Measurements from ENCODE around the gene GORASP1. TPM values are rescaled to one million over a fixed set of nuclear protein-coding genes. Genes with fewer than 3 reads are reported as not detected.

The GORASP1 gene
- polyA plus RNA-seq, 1 donor (not counting 4 experiments of a cell fraction or from before 2014, with no cell fraction given): 43.7 TPM

GRCh38 chr3:39099242-39099641 lies 8.2 kb downstream of the GORASP1 start:
- Histone ChIP-seq H3K4me1 (ENCODE audit: control insufficient read depth, extremely low read depth, insufficient read depth, low read length) (no peaks in the 10 kb centered on the region), H3K4me3 (ENCODE audit: control insufficient read depth in 2 of 3, extremely low read depth in 1 of 3, insufficient read depth in 2 of 3, low read depth in 1 of 3, low read length in 3 of 3) (no peak overlapping the region), H3K79me2 (ENCODE audit: control insufficient read depth, insufficient read depth, low read length) (peaks cover 13% of the 10 kb centered on the region), H3K27ac (ENCODE audit: control insufficient read depth, insufficient read depth, low read length) (no peak overlapping the region), H3K4me2 (ENCODE audit: control insufficient read depth, extremely low read depth, insufficient read depth, low read depth, low read length) (no peak overlapping the region), H3K9me3 (ENCODE audit: control insufficient read depth, low read depth, low read length) (no peaks in the 10 kb centered on the region), H3K27me3 (ENCODE audit: control insufficient read depth, extremely low read depth, insufficient read depth, low read length) (no peaks in the 10 kb centered on the region), H3K9ac (ENCODE audit: control insufficient read depth, extremely low read depth, insufficient read depth, low read length) (no peak overlapping the region), H3K36me3 (ENCODE audit: control insufficient read depth in 2 of 2, extremely low read depth in 1 of 2, insufficient read depth in 2 of 2, low read length in 2 of 2) (peaks cover 31 to 32% of the 10 kb centered on the region in 2 experiments), H2AFZ (ENCODE audit: control insufficient read depth, low read length) (no peak overlapping the region), H3K9me1 (ENCODE audit: control insufficient read depth, extremely low read depth, insufficient read depth, low read length) (peaks cover 2% of the 10 kb centered on the region), H4K20me1 (ENCODE audit: control insufficient read depth, extremely low read depth, insufficient read depth, low read length) (peaks cover 10% of the 10 kb centered on the region)
- dilution Hi-C loops (cut with MboI; ENCODE audit: extremely low pct_ligation_motif_present, low sequenced_read_pairs): no loop called here
- FAIRE-seq (no peak), DNase-seq (ENCODE audit: low read depth, low spot score) (no peak)
- TF ChIP-seq CTCF (optimal IDR thresholded peaks at IDR 0.05 in 1 of 3, IDR thresholded peaks at IDR 0.05 in 1 of 3, conservative IDR thresholded peaks at IDR 0.05 in 1 of 3; ENCODE audit: extremely low read depth in 1 of 3, insufficient read depth in 2 of 3, low read length in 3 of 3): no peak
- no peak for TF ChIP-seq EZH2 (IDR thresholded peaks at IDR 0.05; ENCODE audit: low read length)

DNA sequence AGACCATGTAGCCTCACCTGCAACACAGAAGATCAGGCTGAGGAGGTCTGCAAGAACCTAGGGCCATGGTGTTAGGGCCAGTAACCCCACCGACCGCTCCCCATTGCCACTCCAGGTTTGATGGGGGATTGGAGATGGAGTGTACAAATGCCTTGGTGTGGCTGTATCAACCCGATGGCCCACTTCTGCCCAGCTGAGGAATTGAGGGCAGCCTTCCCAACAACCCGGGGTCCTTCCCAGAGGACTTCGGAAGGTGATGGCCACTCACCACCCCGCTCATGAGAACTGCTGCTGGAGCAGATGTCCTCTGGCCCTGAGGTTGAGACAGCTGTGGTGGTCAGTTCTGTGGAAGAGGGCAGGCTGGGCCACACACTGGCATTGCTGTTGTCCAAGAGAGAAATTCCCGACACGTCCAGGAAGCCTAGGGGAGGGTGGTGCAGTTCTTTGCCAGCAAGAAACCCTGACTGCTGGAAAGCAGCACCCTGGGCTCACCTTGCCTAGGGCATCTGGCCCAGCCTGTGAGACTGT lies 8.9 kb downstream of the GORASP1 start:
- FAIRE-seq: no peak

More for the DNA sequence above, 8.9 kb downstream of the GORASP1 start:
- Histone ChIP-seq H3K9me1 (ENCODE audit: control insufficient read depth, extremely low read depth, insufficient read depth, low read length) (peaks cover 2% of the 10 kb centered on the region), H3K9ac (ENCODE audit: control insufficient read depth, extremely low read depth, insufficient read depth, low read length) (no peak overlapping the region), H3K79me2 (ENCODE audit: control insufficient read depth, insufficient read depth, low read length) (peaks cover 6% of the 10 kb centered on the region), H3K4me3 (ENCODE audit: control insufficient read depth in 2 of 3, extremely low read depth in 1 of 3, insufficient read depth in 2 of 3, low read depth in 1 of 3, low read length in 3 of 3) (no peak overlapping the region), H3K27me3 (ENCODE audit: control insufficient read depth, extremely low read depth, insufficient read depth, low read length) (no peaks in the 10 kb centered on the region), H4K20me1 (ENCODE audit: control insufficient read depth, extremely low read depth, insufficient read depth, low read length) (peaks cover 5% of the 10 kb centered on the region), H3K4me1 (ENCODE audit: control insufficient read depth, extremely low read depth, insufficient read depth, low read length) (no peaks in the 10 kb centered on the region), H3K4me2 (ENCODE audit: control insufficient read depth, extremely low read depth, insufficient read depth, low read depth, low read length) (no peak overlapping the region), H3K36me3 (ENCODE audit: control insufficient read depth in 2 of 2, extremely low read depth in 1 of 2, insufficient read depth in 2 of 2, low read length in 2 of 2) (peaks cover 31 to 35% of the 10 kb centered on the region in 2 experiments), H2AFZ (ENCODE audit: control insufficient read depth, low read length) (no peak overlapping the region), H3K27ac (ENCODE audit: control insufficient read depth, insufficient read depth, low read length) (no peak overlapping the region), H3K9me3 (ENCODE audit: control insufficient read depth, low read depth, low read length) (no peaks in the 10 kb centered on the region)
- no peak for DNase-seq (ENCODE audit: low read depth, low spot score)
- TF ChIP-seq CTCF (optimal IDR thresholded peaks at IDR 0.05 in 1 of 3, IDR thresholded peaks at IDR 0.05 in 1 of 3, conservative IDR thresholded peaks at IDR 0.05 in 1 of 3; ENCODE audit: extremely low read depth in 1 of 3, insufficient read depth in 2 of 3, low read length in 3 of 3) (no peak), EZH2 (IDR thresholded peaks at IDR 0.05; ENCODE audit: low read length) (no peak)
- dilution Hi-C loops (cut with MboI; ENCODE audit: extremely low pct_ligation_motif_present, low sequenced_read_pairs): no loop called here

Data from keratinocyte (primary cell).